Smooth muscle cell (in vitro differentiated cells): ENCODE results near the gene RBM45. TPM values are rescaled to one million over a fixed set of nuclear protein-coding genes. Genes with fewer than 3 reads are reported as not detected.

Source experiments
- DNase-seq: peaks from one replicate; lab custom pipeline; 2025; ENCODE audit not compliant: unreplicated experiment; lab: John Stamatoyannopoulos, UW
- H2AFZ ChIP-seq: fragments of 200-600 bp; sonication (generic); 2 replicates; pipeline ENCODE4 v1.6.0; 2016; ENCODE audit warnings: antibody characterized with exemption, low read depth, mild to moderate bottlenecking
- H3F3A ChIP-seq: fragments of 200-600 bp; sonication (generic); 2 replicates; pipeline ENCODE4 v1.6.0; 2017; ENCODE audit warnings: antibody characterized with exemption, low read depth
- H3K27ac ChIP-seq: fragments of 200-600 bp; sonication (generic); 2 replicates; pipeline ENCODE4 v1.5.1; 2016; ENCODE audit warnings: low read depth, mild to moderate bottlenecking
- H3K27me3 ChIP-seq: fragments of 200-600 bp; sonication (generic); 2 replicates; pipeline ENCODE4 v1.6.1; 2016; ENCODE audit warnings: low read depth, mild to moderate bottlenecking
- H3K36me3 ChIP-seq: fragments of 200-600 bp; sonication (generic); 2 replicates; pipeline ENCODE4 v1.5.1; 2016; ENCODE audit warnings: low read depth
- H3K4me1 ChIP-seq: fragments of 200-600 bp; sonication (generic); 2 replicates; pipeline ENCODE4 v1.5.1; 2016; ENCODE audit warnings: low read depth
- H3K4me2 ChIP-seq: fragments of 200-600 bp; sonication (generic); 2 replicates; pipeline ENCODE4 v1.6.0; 2016; ENCODE audit warnings: mild to moderate bottlenecking
- H3K4me3 ChIP-seq: fragments of 200-600 bp; sonication (generic); 2 replicates; pipeline ENCODE4 v1.5.1; 2016; ENCODE audit warnings: mild to moderate bottlenecking
- H3K79me2 ChIP-seq: fragments of 200-600 bp; sonication (generic); 2 replicates; pipeline ENCODE4 v1.6.0; 2016; ENCODE audit warnings: low read depth, mild to moderate bottlenecking
- H3K9ac ChIP-seq: fragments of 200-600 bp; sonication (generic); 2 replicates; pipeline ENCODE4 v1.6.0; 2016; ENCODE audit warnings: low read depth
- H3K9me3 ChIP-seq: fragments of 200-600 bp; sonication (generic); replicated peaks from 2 replicates; pipeline ENCODE4 v1.5.1; 2016; ENCODE audit warnings: low read depth
- H4K20me1 ChIP-seq: fragments of 200-600 bp; sonication (generic); 2 replicates; pipeline ENCODE4 v1.6.0; 2016; ENCODE audit warnings: low read depth
- CTCF ChIP-seq: fragments of 200-600 bp; sonication (generic); IDR thresholded peaks from 2 replicates; pipeline ENCODE4 v1.5.1; 2017; ENCODE audit warnings: borderline replicate concordance, mild to moderate bottlenecking, antibody characterized with exemption; ENCODE audit not compliant: insufficient read depth, poor library complexity, severe bottlenecking
- WGBS: methylation state at CpG from one replicate; pipeline ENCODE4 v1.1.7; 2016; ENCODE audit warnings: low lambda C conversion rate; 5-methylcytosine and 5-hydroxymethylcytosine counted together
- polyA plus RNA-seq: library from polyadenylated mRNA; unstranded; fragments of >200 nt; fragmentation: Nextera tagmentation; extraction: Ambion mirVana; gene quantifications from 2 replicates; pipeline ENCODE4 v1.2.1, GENCODE V29; 2016
- small RNA-seq: library from RNA; depleted of rRNA; stranded (forward); fragments of <200 nt; gene quantifications from one replicate; pipeline ENCODE3, GENCODE V24; 2014
- total RNA-seq: library from RNA; depleted of rRNA; stranded (reverse); fragments of >200 nt; gene quantifications from 2 replicates; pipeline ENCODE4 v1.2.3, GENCODE V29; 2014

RBM45 gene
- total and polyA plus RNA-seq, 2 experiments from 2014 or later, result 10.2 to 12.5 TPM

GRCh38 chr2:178173657-178174056 lies 61.4 kb downstream of the RBM45 start:
- no peaks in the 10 kb centered on the region for H4K20me1 ChIP-seq
- H3K4me2 ChIP-seq, result no peak overlapping the region
- H3K9me3 ChIP-seq, result no peaks in the 10 kb centered on the region
- no peaks in the 10 kb centered on the region for H3K36me3 ChIP-seq
- no peak for DNase-seq
- H2AFZ ChIP-seq, result no peak overlapping the region
- H3K79me2 ChIP-seq, result no peaks in the 10 kb centered on the region
- no peak overlapping the region for H3K4me3 ChIP-seq
- H3K4me1 ChIP-seq, result no peaks in the 10 kb centered on the region
- no peak overlapping the region for H3K9ac ChIP-seq
- 97% methylated on average over 1 of the region's 1 CpG for WGBS
- no peak overlapping the region for H3K27ac ChIP-seq
- no peak for TF ChIP-seq CTCF
- no peaks in the 10 kb centered on the region for H3K27me3 ChIP-seq
- no peaks in the 10 kb centered on the region for H3F3A ChIP-seq

- H4K20me1 ChIP-seq, result no peaks in the 10 kb centered on the region
- H2AFZ ChIP-seq, result no peak overlapping the region
- no peaks in the 10 kb centered on the region for H3K9me3 ChIP-seq
- no peak overlapping the region for H3K9ac ChIP-seq
- H3F3A ChIP-seq, result no peaks in the 10 kb centered on the region
- no peaks in the 10 kb centered on the region for H3K27me3 ChIP-seq
- no peaks in the 10 kb centered on the region for H3K4me1 ChIP-seq
- H3K79me2 ChIP-seq, result no peaks in the 10 kb centered on the region
- 94% methylated on average over 1 of the region's 1 CpG for WGBS
- no peak overlapping the region for H3K27ac ChIP-seq
- DNase-seq, result no peak
- TF ChIP-seq CTCF, result no peak
- H3K4me2 ChIP-seq, result no peak overlapping the region
- no peaks in the 10 kb centered on the region for H3K36me3 ChIP-seq
- no peak overlapping the region for H3K4me3 ChIP-seq
Observed at GRCh38 chr2:178177066-178177679, 64.9 kb downstream of the RBM45 start.

Small RNA genes lying within 50 kb of the gene (small RNA-seq; reads per million reads assigned to genes)
- not detected for gene AC011998.1
- not detected for gene RNU5E-9P

Other genes starting within 250 kb of the RBM45 start
- under 0.01 TPM in 1 of 2 replicates, not detected in the other for gene PDE11A, start 39.7 kb upstream of the RBM45 start, total RNA-seq
- not detected in 2 replicates for gene PDE11A, start 39.7 kb upstream of the RBM45 start, polyA plus RNA-seq
- 7.4 and 8.6 TPM in 2 replicates for gene OSBPL6, start 82.1 kb downstream of the RBM45 start, total RNA-seq
- gene OSBPL6, start 82.1 kb downstream of the RBM45 start, polyA plus RNA-seq, result 2.4 and 7.6 TPM in 2 replicates